Astrocyte (in vitro differentiated cells and primary cell): ENCODE data around the gene PLEKHF1. TPM values are rescaled to one million over a fixed set of nuclear protein-coding genes. Genes with fewer than 3 reads are reported as not detected.

Source experiments
- DNase-seq: peaks from one replicate; pipeline ENCODE4 v3.0.0-alpha.2; 2010; ENCODE audit warnings: low read depth
- FAIRE-seq: peaks from 2 replicates; lab custom pipeline; 2011; peaks lifted over from hg19 to GRCh38; lab: Jason Lieb, UNC
- H2AFZ ChIP-seq: 2 replicates; pipeline ENCODE4 v1.6.0; 2012; ENCODE audit warnings: low read depth, low read length, inconsistent platforms
- H3K27ac ChIP-seq: 2 replicates; pipeline ENCODE4 v1.5.1; 2011; ENCODE audit warnings: low read depth, low read length, inconsistent platforms
- H3K27me3 ChIP-seq: 2 replicates; pipeline ENCODE4 v1.6.0; 2011; ENCODE audit warnings: low read length, inconsistent platforms; ENCODE audit not compliant: insufficient read depth
- H3K36me3 ChIP-seq: 2 replicates; pipeline ENCODE4 v1.5.1; 2011; ENCODE audit warnings: low read length, inconsistent platforms; ENCODE audit not compliant: insufficient read depth
- H3K4me1 ChIP-seq: 2 replicates; pipeline ENCODE4 v1.5.1; 2011; ENCODE audit warnings: low read length, inconsistent platforms; ENCODE audit not compliant: insufficient read depth
- H3K4me2 ChIP-seq: 2 replicates; pipeline ENCODE4 v1.6.0; 2012; ENCODE audit warnings: low read length, inconsistent platforms
- H3K4me3 ChIP-seq: 2 replicates; pipeline ENCODE4 v1.5.1; 2011; ENCODE audit warnings: low read depth, mild to moderate bottlenecking, low read length, inconsistent platforms; ENCODE audit not compliant: insufficient read depth
- H3K79me2 ChIP-seq: 2 replicates; pipeline ENCODE4 v1.6.0; 2012; ENCODE audit warnings: mild to moderate bottlenecking, low read length, inconsistent platforms; ENCODE audit not compliant: insufficient read depth
- H3K9ac ChIP-seq: 2 replicates; pipeline ENCODE4 v1.6.0; 2012; ENCODE audit warnings: mild to moderate bottlenecking, low read length, inconsistent platforms
- H3K9me3 ChIP-seq: 2 replicates; pipeline ENCODE4 v1.5.1; 2012; ENCODE audit warnings: low read depth, mild to moderate bottlenecking, low read length, inconsistent platforms; ENCODE audit not compliant: insufficient read depth
- H4K20me1 ChIP-seq: 2 replicates; pipeline ENCODE4 v1.6.0; 2012; ENCODE audit warnings: low read length, inconsistent platforms; ENCODE audit not compliant: insufficient read depth
- H3K27ac Mint-ChIP-seq: one replicate; pipeline ENCODE4 v1.8.0; 2021; ENCODE audit warnings: mild to moderate bottlenecking, mixed read lengths; ENCODE audit not compliant: unreplicated experiment
- H3K27me3 Mint-ChIP-seq: one replicate; pipeline ENCODE4 v1.8.0; 2021; ENCODE audit warnings: low read depth, mixed read lengths; ENCODE audit not compliant: unreplicated experiment
- H3K36me3 Mint-ChIP-seq: one replicate; pipeline ENCODE4 v1.8.0; 2021; ENCODE audit warnings: low read depth, mixed read lengths; ENCODE audit not compliant: unreplicated experiment
- H3K4me1 Mint-ChIP-seq: one replicate; pipeline ENCODE4 v1.8.0; 2021; ENCODE audit warnings: low read depth, mixed read lengths; ENCODE audit not compliant: unreplicated experiment
- H3K4me3 Mint-ChIP-seq: one replicate; pipeline ENCODE4 v1.8.0; 2021; ENCODE audit warnings: mild to moderate bottlenecking, moderate library complexity, mixed read lengths; ENCODE audit not compliant: unreplicated experiment
- H3K9me3 Mint-ChIP-seq: one replicate; pipeline ENCODE4 v1.8.0; 2021; ENCODE audit warnings: mild to moderate bottlenecking, mixed read lengths; ENCODE audit not compliant: unreplicated experiment
- CTCF ChIP-seq: IDR thresholded peaks from 2 replicates; pipeline ENCODE4 v1.5.1; 2011; ENCODE audit warnings: low read depth, mild to moderate bottlenecking, inconsistent platforms, low read length, moderate library complexity; ENCODE audit not compliant: insufficient read depth
- EZH2 ChIP-seq: IDR thresholded peaks from 2 replicates; pipeline ENCODE4 v1.6.1; 2012; ENCODE audit warnings: mild to moderate bottlenecking, low read length, inconsistent platforms; ENCODE audit not compliant: insufficient read depth
- total RNA-seq: library from RNA; stranded (reverse); gene quantifications from 2 replicates; pipeline ENCODE4 v1.2.1, GENCODE V29; 2021

Gene PLEKHF1
- total RNA-seq, 1 donor from 2014 or later, result 13.1 TPM

GRCh38 chr19:29672319-29672932, 7.2 kb downstream of the PLEKHF1 start:
- no peaks in the 10 kb centered on the region for H3K27me3 ChIP-seq
- no peak overlapping the region for H3K4me2 ChIP-seq
- DNase-seq (no peak), FAIRE-seq (no peak)
- peaks cover 38% of the 10 kb centered on the region for H4K20me1 ChIP-seq
- H3K79me2 ChIP-seq, result peaks cover 13% of the 10 kb centered on the region
- H3K9me3 Mint-ChIP-seq, result no peaks in the 10 kb centered on the region
- peaks cover 10% of the 10 kb centered on the region for H3K36me3 Mint-ChIP-seq
- H3K4me3 Mint-ChIP-seq, result no peak overlapping the region
- no peak overlapping the region for H3K9ac ChIP-seq
- no peak overlapping the region for H2AFZ ChIP-seq
- no peak overlapping the region for H3K27ac ChIP-seq
- TF ChIP-seq CTCF (no peak), EZH2 (no peak)
- no peaks in the 10 kb centered on the region for H3K36me3 ChIP-seq
- peak overlapping the region; percentile 43 for H3K27ac Mint-ChIP-seq
- H3K4me1 ChIP-seq, result peaks cover 6% of the 10 kb centered on the region
- no peak overlapping the region for H3K4me3 ChIP-seq
- H3K9me3 ChIP-seq, result no peaks in the 10 kb centered on the region
- H3K4me1 Mint-ChIP-seq, result peaks cover 17% of the 10 kb centered on the region
- H3K27me3 Mint-ChIP-seq, result no peaks in the 10 kb centered on the region

GRCh38 chr19:29672933-29673336, 7.7 kb downstream of the PLEKHF1 start:
- H3K9me3 Mint-ChIP-seq, result no peaks in the 10 kb centered on the region
- H3K9me3 ChIP-seq, result no peaks in the 10 kb centered on the region
- H3K4me1 Mint-ChIP-seq, result peaks cover 14% of the 10 kb centered on the region
- FAIRE-seq (no peak), DNase-seq (no peak)
- H3K27me3 Mint-ChIP-seq, result no peaks in the 10 kb centered on the region
- peaks cover 13% of the 10 kb centered on the region for H3K79me2 ChIP-seq
- H4K20me1 ChIP-seq, result peaks cover 38% of the 10 kb centered on the region
- no peak overlapping the region for H3K4me3 Mint-ChIP-seq
- no peak overlapping the region for H3K9ac ChIP-seq
- H3K4me2 ChIP-seq, result no peak overlapping the region
- H3K4me1 ChIP-seq, result peaks cover 6% of the 10 kb centered on the region
- no peak overlapping the region for H3K4me3 ChIP-seq
- no peak overlapping the region for H3K27ac ChIP-seq
- no peaks in the 10 kb centered on the region for H3K27me3 ChIP-seq
- H3K36me3 ChIP-seq, result no peaks in the 10 kb centered on the region
- H3K36me3 Mint-ChIP-seq, result peaks cover 10% of the 10 kb centered on the region
- H2AFZ ChIP-seq, result no peak overlapping the region
- no peak for TF ChIP-seq EZH2
- TF ChIP-seq CTCF, result no peak
- H3K27ac Mint-ChIP-seq, result no peak overlapping the region
